Natural killer cell (primary cell): Measurements from ENCODE around the gene ABCC1. TPM values are rescaled to one million over a fixed set of nuclear protein-coding genes. Genes with fewer than 3 reads are reported as not detected.

Source experiments
- ATAC-seq, 3 donors: fragments of 150-1000 bp in 2 of 3; fragments of 200-7000 bp in 1 of 3; cut with Tn5 transposase; 1 replicate in 1 of 3; 2 replicates in 2 of 3; pipeline ENCODE4 v1.10.0; 2021; ENCODE audit warnings: mild to moderate bottlenecking in 2 of 3, moderate library complexity in 2 of 3
- DNase-seq, 2 donors: peaks; one replicate each; pipeline versions ENCODE4 v3.0.0 to v3.0.0-alpha.2; 2013 to 2021; ENCODE audit warnings: mixed read lengths in 1 of 2
- H3K27ac ChIP-seq: one replicate; pipeline ENCODE4 v1.5.1; 2013; ENCODE audit warnings: mild to moderate bottlenecking, low read length
- H3K27me3 ChIP-seq: one replicate; pipeline ENCODE4 v1.6.1; 2013; ENCODE audit warnings: low read length; ENCODE audit not compliant: control insufficient read depth, insufficient read depth
- H3K36me3 ChIP-seq: one replicate; pipeline ENCODE4 v1.6.1; 2013; ENCODE audit warnings: low read length; ENCODE audit not compliant: control insufficient read depth, insufficient read depth
- H3K4me1 ChIP-seq: one replicate; pipeline ENCODE4 v1.6.1; 2013; ENCODE audit warnings: low read length; ENCODE audit not compliant: control insufficient read depth, insufficient read depth
- H3K4me3 ChIP-seq: one replicate; pipeline ENCODE4 v1.5.1; 2013; ENCODE audit warnings: low read length
- H3K9me3 ChIP-seq: one replicate; pipeline ENCODE4 v1.6.1; 2013; ENCODE audit warnings: low read length; ENCODE audit not compliant: control insufficient read depth, insufficient read depth
- H3K27ac Mint-ChIP-seq, 2 donors: one replicate each; pipeline ENCODE4 v1.8.0; 2022; ENCODE audit warnings: mild to moderate bottlenecking in 2 of 2, mixed read lengths in 2 of 2, moderate library complexity in 1 of 2
- H3K27me3 Mint-ChIP-seq, 2 donors: one replicate each; pipeline ENCODE4 v1.8.0; 2022; ENCODE audit warnings: low read depth in 2 of 2, mixed read lengths in 2 of 2
- H3K36me3 Mint-ChIP-seq: one replicate; pipeline ENCODE4 v1.8.0; 2022; ENCODE audit warnings: mixed read lengths
- H3K4me1 Mint-ChIP-seq, 2 donors: one replicate each; pipeline ENCODE4 v1.8.0; 2022; ENCODE audit warnings: mixed read lengths in 2 of 2
- H3K4me3 Mint-ChIP-seq: one replicate; pipeline ENCODE4 v1.8.0; 2022; ENCODE audit warnings: mild to moderate bottlenecking, moderate library complexity, mixed read lengths
- H3K9me3 Mint-ChIP-seq, 2 donors: one replicate each; pipeline ENCODE4 v1.8.0; 2022; ENCODE audit warnings: mixed read lengths in 2 of 2
- CTCF ChIP-seq: fragments of 200-600 bp; IDR thresholded peaks from one replicate; pipeline ENCODE4 v1.8.0; 2022; ENCODE audit warnings: antibody characterized with exemption
- WGBS: methylation state at CpG from one replicate; pipeline ENCODE4 v1.1.7; 2013; ENCODE audit warnings: missing lambda C conversion rate; ENCODE audit not compliant: insufficient coverage; 5-methylcytosine and 5-hydroxymethylcytosine counted together
- intact Hi-C: fragments of 100-400 bp; cut with micrococcal nuclease; formaldehyde crosslinking; loops from one replicate; pipeline ENCODE4 v1.14.2; 2022
- total RNA-seq, 4 donors: library from RNA; stranded (reverse); fragments of 120-200 nt in 1 of 4; gene quantifications; one replicate each; pipeline versions ENCODE4 v1.2.3 to v1.2.4, GENCODE V29; 2013 to 2022

The ABCC1 gene
- total RNA-seq, 3 donors from 2014 or later (not counting 1 experiment from before 2014, with no cell fraction given) = 24.5 to 53.9 (median 27.9) TPM

- 100% methylated on average over 3 of the region's 3 CpGs for WGBS
- Mint-ChIP-seq H3K27me3 (no peaks in the 10 kb centered on the region), H3K4me1 (peaks cover under 1 to 6% of the 10 kb centered on the region in 2 donors), H3K4me3 (no peak overlapping the region), H3K9me3 (no peaks in the 10 kb centered on the region), H3K36me3 (no peaks in the 10 kb centered on the region), H3K27ac (no peak overlapping the region)
- Histone ChIP-seq H3K4me3 (no peak overlapping the region), H3K36me3 (peaks cover 40% of the 10 kb centered on the region), H3K27ac (no peak overlapping the region), H3K4me1 (peaks cover 14% of the 10 kb centered on the region), H3K27me3 (no peaks in the 10 kb centered on the region), H3K9me3 (peaks cover 7% of the 10 kb centered on the region)
- ATAC-seq (no peak), DNase-seq (no peak)
- TF ChIP-seq CTCF = no peak
- intact Hi-C loops = no loop called here
Measured at GRCh38 chr16:16081141-16081540, 131.7 kb downstream of the ABCC1 start.

GRCh38 chr16:16082255-16082654, 132.8 kb downstream of the ABCC1 start:
- H3K4me1 Mint-ChIP-seq = peaks cover 11 to 13% of the 10 kb centered on the region in 2 donors
- H3K27me3 Mint-ChIP-seq = no peaks in the 10 kb centered on the region
- 100% methylated on average over 1 of the region's 2 CpGs for WGBS
- H3K9me3 Mint-ChIP-seq = no peaks in the 10 kb centered on the region
- no peaks in the 10 kb centered on the region for H3K36me3 Mint-ChIP-seq
- Histone ChIP-seq H3K4me3 (no peak overlapping the region), H3K27ac (no peak overlapping the region), H3K9me3 (peaks cover 7% of the 10 kb centered on the region), H3K36me3 (peaks cover 33% of the 10 kb centered on the region), H3K27me3 (no peaks in the 10 kb centered on the region), H3K4me1 (peaks cover 15% of the 10 kb centered on the region)
- H3K27ac Mint-ChIP-seq = no peak overlapping the region
- TF ChIP-seq CTCF = no peak
- intact Hi-C loops = no loop called here
- DNase-seq = no peak
- no peak overlapping the region for H3K4me3 Mint-ChIP-seq
- ATAC-seq = no peak

GRCh38 chr16:16083421-16084156, 134.2 kb downstream of the ABCC1 start:
- DNase-seq (no peak), ATAC-seq (no peak)
- Mint-ChIP-seq H3K27me3 (no peaks in the 10 kb centered on the region), H3K4me1 (peaks cover 10 to 12% of the 10 kb centered on the region in 2 donors), H3K36me3 (no peaks in the 10 kb centered on the region), H3K27ac (no peak overlapping the region), H3K4me3 (no peak overlapping the region), H3K9me3 (no peaks in the 10 kb centered on the region)
- Histone ChIP-seq H3K27me3 (no peaks in the 10 kb centered on the region), H3K27ac (no peak overlapping the region), H3K4me3 (no peak overlapping the region), H3K9me3 (peaks cover 7% of the 10 kb centered on the region), H3K36me3 (peaks cover 29% of the 10 kb centered on the region), H3K4me1 (peaks cover 21% of the 10 kb centered on the region)
- intact Hi-C loops = no loop called here
- TF ChIP-seq CTCF = no peak
- WGBS = 99% methylated on average over 9 of the region's 10 CpGs

- Histone ChIP-seq H3K36me3 (peaks cover 32% of the 10 kb centered on the region), H3K4me3 (no peak overlapping the region), H3K4me1 (peaks cover 21% of the 10 kb centered on the region), H3K27me3 (no peaks in the 10 kb centered on the region), H3K27ac (no peak overlapping the region), H3K9me3 (peaks cover 7% of the 10 kb centered on the region)
- Mint-ChIP-seq H3K27me3 (no peaks in the 10 kb centered on the region), H3K9me3 (no peaks in the 10 kb centered on the region), H3K4me1 (peaks cover 10 to 12% of the 10 kb centered on the region in 2 donors), H3K4me3 (no peak overlapping the region), H3K36me3 (no peaks in the 10 kb centered on the region), H3K27ac (no peak overlapping the region)
- intact Hi-C loops = no loop called here
- TF ChIP-seq CTCF = no peak
- 94% methylated on average over 3 of the region's 3 CpGs for WGBS
- no peak for DNase-seq
- no peak for ATAC-seq
Measured at GRCh38 chr16:16084874-16085273, 135.5 kb downstream of the ABCC1 start.
